T-helper 9 cell (primary cell): ENCODE measurements around the gene CNGA3.

Experiments
- DNase-seq: peaks from one replicate; pipeline ENCODE4 v3.0.0-alpha.2; 2020

The CNGA3 gene

DNA sequence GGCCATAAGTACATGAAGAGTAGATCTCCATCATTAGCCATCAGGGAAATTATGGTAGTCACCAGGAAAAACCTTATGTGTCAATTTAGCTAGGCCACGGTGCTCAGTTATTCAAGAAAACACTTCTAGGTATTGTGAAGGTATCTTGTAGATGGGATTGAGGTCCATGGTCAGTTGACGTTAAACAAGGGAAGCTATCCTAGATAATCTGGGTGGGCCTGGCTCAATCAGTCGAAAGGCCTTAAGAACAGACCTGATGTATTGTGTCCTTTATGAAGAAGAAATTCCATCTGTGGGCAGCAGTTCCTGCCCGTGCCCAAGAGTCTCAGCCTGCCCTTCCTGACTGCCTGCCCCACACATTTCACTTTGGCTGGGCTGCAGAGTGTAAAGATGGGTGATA is 16.7 kb upstream of the CNGA3 start:
- DNase-seq: no peak

DNA sequence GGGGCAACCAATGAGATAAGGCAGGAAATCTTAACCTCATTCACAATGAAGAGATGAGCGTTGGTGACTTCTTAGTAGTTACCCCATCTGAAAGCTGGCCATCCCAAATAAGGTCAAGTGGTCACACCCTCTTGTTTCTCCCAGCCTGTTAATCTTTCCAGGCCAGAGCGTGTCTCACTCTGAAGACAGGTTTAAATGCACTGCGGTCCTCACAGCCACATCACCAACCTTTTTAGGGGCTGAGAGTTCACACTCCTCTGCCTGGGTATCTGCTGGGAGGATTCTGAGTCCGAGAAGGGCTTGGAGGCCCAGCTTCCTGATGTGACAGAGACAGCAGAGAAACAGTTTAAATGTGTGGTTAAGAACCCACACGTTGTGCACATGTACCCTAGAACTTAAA is 13.3 kb upstream of the CNGA3 start:
- no peak for DNase-seq

DNA sequence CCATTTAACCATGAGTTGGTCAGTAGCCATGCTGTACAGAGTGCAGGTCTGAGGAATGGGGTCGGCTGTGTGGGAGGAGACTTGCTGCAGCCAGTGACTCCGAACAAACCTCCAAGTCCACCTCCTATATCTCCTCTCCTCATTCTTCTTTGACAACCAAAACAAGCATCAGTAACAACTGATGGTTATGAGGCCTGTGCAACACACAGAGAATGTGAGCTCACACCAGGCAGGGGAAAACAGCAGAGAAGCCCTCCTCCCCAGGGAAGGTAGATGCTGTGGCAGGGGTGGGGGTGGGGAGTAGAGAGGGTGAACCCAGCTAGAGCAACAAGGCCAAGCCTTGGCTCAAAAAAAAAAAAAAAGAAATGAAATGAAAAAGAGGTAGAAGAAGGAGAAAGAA is 12.3 kb upstream of the CNGA3 start:
- DNase-seq: no peak

DNA sequence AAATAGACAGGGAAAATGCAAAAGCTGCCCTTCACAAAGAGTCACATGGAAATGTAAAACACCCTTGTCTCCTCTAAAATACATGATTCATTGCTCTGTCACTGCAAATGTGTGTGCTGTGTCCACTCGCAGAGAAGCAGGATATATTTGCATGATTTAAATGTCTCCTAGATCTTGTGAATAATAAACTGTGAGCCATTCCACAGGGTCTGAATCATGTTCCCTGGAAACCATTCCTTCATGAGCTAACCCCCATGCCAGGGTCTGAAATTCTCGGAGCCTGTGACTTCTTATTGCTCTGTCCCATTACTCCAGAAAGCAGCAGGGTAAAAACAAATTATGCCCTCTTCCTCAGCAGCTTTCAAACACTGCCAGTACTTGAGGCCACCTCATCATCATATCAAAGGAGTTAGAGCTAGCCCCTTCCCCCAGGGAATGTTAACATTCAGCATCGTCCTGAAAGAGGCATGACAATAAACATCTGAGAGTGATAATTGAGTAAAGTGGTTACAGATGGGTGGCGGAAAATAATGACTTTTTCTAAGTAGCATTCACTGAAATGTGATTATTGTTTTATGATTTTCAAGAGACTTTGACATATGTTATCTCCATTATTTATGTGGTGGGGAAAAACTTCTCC is 11.7 kb upstream of the CNGA3 start:
- no peak for DNase-seq

DNA sequence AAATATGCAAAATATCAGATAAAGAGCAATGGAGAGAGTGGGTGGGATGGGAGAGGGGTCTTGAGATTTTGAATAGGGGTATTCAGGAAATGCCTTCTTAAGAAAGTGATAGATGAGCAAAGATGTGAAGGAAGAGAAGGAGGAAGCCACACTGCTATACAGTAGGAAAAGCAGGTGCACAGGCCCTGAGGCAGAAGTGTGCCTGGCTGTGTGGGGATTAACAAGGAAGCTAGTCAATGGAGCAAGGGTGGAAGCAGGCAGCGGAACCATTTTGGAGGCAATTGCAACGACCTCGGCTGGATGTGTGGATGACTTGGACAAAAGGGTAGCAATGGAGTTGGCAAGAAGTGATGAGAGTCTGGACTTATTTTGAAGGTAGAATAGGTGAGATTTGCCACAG is 11.0 kb upstream of the CNGA3 start:
- no peak for DNase-seq

DNA sequence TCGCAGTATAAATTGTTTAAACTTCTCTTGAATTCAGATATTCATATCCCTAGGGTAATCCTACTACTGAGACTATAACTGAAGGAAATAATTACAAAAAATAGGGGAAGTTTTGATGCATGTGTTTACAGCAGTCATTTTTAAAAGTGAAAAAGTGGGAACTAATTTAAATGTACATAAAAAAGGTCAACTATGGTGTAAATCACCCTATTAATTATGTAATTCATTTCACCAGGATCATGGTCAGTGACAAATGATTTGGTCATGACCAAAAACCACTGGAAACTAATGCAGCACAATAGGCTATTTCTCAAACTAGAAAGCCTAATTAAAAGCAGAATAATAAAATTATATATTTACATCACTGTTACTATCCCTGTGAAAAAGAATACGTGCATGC is 5.0 kb upstream of the CNGA3 start:
- no peak for DNase-seq

DNA sequence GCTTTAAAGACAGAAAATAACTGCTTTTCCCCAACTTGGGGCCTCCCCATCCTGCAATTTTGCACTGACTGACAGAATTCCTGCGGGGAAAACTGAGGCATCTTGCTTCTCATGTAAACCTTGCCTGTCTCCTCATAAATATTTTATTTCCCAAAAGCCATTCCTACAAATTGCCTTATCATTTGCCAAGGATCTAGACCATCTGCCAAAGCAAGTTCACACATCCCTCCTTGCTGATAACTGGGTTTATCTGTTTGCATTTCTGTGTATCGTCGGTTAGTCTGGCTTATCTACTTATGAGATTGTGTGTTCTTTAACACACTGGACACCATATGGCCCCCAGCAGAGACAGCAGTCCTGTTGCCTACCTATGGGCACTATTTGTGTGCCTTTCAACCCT is 3.0 kb upstream of the CNGA3 start:
- DNase-seq: no peak

DNA sequence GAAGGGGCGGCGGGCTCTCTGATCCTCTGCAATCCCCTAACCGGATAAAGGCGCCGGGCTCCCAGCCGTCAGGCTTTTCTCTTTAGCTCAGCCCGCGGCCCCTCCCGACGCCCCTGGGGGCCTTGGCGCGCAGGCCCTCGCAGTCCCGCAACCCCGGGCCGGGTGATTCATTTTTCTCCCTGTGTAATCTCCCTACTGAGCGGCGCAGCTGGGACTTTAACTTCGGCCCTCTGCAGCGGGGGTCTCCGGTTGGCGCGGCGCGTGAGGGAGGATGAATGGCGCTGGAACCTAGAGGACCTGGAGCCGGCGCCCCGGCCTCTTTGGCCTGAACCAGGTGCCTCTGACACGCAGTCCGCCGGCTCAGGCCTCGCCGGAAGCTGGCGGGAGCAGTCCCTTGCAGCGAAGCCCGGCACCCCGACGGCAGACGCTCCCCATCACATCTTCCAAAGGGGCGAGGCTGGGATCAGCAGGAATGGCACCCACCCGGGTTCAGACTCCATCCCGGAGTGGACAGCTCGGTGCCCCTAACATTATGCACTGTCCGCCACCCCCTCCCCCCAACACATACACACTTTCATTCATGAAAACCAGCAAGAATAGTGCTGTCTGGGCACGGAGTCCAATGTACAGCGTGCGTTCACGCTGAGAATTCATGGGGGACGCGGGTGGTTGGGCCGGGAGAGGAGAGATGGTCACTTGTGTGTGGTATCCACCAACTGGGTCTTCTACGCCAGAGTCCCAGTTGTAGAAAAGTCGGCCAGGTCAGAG is 1.2 kb downstream of the CNGA3 start:
- no peak for DNase-seq

DNA sequence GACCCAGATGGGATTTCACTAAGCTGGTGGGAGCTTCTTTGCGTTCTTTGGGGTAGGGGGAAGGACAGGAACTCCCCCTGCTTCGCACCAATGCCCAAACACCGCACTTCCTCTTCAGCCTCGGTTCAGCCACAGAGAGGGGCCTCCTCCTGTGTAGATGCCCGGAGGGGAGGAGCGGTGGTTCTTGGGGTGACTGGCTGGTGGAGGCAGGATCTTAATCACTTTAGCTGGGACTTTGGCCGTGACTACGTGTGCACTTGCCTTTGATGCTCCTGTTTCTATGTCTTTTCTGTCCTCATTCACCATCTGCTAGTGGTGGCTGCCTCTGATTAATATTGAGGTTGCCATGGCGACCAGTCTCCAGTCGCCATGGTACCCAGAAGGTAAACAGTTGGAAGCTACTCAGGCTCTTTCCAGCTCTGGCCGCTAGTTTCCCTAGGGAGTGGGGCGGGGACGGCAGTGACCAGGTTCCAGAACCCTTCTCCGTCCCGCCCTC is 1.9 kb downstream of the CNGA3 start:
- no peak for DNase-seq

DNA sequence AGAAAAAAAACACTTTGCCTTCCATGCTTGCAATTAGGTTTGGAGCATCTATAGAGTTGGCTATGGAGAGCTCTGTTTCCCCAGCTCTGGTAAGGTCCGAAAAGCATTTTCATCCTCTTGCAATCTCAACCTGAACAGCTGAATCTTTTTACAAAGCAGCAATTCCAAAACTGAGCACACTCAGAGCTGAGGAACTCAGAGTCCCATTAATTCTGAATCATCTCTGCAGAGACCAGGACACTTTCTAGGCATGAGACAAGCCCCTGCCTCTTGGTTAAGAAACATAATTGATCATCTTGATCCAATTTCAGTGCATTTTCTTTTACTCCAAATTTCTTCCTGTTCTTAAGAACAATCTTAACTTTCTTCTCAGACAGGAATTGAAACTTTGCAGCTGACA is 4.2 kb downstream of the CNGA3 start:
- no peak for DNase-seq

DNA sequence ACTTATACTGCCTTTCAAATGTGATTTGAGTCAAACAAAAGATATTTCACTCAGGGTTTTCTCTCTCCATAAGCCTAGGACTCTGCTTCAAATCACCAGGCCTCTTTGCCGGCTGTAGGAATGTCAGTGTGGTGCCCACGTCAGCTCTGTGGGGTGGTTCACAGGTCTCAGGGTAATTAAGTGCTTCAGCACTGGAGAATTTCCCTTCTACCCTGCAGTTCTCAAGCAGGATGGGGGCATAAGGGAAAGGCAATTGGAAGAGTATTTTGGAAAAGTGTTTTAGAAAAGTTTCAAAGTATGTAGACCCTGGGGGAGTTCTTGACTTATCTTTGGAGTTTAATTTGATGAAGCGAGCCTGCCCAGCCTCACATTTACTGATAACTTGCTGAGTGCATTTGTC is 9.6 kb downstream of the CNGA3 start:
- DNase-seq: no peak

DNA sequence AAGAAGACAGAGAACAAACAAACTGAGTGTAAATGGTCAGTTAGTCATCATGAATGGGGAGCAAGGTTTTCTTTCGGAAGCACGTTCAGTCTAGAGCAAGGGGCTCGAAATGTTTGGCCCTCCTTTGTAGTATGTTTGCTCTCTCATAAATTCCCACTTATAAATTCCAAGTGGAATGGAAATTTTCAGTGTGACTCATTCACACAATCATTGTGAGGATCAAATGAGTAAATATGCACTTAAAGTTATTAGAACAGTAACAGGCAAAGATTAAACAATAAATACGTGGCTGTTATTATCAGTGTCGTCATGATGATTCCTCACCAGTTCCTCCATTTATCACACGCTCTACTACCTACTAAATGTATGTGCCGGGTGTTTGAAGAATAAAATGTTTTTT is 10.5 kb downstream of the CNGA3 start:
- DNase-seq: no peak

DNA sequence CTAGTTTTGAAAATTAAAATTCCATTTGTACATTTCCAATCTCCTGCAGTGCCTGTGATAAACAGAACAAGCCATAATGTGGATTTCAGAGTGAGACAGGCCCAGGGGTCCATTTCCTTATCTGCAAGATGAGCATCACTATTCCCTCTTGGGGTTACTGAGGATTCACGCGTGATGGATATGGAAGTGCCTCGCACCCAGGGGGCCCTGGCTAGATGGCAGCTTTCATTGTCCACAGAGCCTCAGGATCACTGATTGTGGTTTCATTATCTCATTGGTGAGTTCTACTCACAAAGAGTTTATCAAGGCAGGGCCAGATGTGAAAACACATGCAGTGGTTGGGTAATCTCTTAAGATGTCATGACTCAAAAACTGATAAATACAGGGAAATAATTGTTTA is 11.6 kb downstream of the CNGA3 start:
- DNase-seq: no peak

DNA sequence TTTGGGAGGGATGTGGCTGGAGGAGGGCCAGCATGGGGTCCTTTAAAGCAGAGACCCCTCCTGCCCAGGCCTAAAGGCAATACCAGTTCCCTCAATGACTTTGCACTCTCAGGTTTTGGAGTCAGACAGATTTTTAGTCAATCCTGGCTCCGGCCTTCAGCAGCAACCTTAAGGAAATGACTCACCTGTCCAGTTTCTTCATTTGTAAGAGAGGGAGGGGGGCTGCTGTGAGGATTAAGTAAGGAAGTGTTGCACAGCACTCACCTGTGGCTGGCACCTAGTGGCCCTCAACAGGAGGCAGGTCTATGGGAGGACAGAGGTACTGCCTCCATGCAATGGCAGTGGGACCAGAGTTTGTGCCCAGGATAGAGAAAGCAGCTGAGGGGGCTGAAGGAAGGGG is 13.7 kb downstream of the CNGA3 start:
- DNase-seq: no peak

DNA sequence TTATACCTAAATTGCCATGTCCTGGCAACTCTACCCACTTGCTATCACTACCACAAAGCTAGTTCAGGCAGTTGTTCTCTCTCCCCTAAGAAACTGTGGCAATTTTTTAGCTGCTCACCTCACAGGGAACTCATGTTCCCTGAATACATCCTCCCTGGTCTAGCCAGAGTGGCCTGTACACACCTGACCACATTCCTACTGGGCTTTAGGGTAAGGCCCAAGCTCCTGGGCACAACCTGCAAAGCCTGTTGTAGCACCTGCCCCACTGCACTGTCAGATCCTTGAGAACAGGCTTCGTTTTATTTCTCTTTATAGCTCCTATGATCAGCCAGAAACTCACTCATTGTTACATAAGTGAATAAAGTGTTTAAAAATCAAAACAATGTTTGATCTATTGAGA is 21.5 kb downstream of the CNGA3 start:
- no peak for DNase-seq

DNA sequence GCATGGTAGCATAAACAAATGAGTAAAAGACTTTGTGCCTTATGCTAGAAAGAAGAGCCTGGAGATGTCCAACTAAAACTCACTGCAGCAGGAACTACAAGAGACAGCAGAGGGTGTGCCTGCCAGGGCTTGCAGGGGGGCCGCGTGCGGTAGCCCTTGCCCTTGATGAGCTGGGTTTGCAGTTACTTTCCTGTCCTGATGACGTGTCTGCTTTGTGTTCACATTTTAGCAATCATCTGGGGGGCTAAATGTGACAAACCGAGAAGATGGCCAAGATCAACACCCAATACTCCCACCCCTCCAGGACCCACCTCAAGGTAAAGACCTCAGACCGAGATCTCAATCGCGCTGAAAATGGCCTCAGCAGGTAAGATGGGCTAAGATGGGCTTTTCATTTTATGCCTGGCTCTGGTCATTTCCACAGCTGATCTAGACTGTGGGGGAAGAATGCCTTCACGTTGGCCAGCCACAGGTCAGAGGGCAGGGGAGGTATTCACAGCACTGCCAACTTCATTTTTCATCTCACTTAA is 23.5 kb downstream of the CNGA3 start:
- DNase-seq: no peak

DNA sequence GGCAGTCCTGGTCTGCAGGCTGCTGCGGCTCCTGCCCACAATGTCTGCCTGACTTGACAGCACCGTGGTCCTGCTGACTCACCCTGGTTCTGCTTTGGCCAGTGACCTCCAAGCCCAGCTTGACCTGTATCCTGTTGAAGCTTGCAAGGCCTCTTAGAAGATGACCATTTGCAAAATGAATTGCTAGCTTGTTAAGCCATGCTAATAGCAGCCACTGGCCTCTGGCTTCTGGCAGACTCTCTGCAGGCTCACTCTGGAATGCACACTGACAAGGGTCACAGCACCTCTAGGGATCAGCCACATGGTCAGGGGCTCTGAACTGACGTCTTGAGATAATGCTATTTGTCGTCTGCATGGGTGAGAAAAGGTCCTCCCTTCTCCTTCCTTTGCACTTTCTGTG is 25.9 kb downstream of the CNGA3 start:
- no peak for DNase-seq

DNA sequence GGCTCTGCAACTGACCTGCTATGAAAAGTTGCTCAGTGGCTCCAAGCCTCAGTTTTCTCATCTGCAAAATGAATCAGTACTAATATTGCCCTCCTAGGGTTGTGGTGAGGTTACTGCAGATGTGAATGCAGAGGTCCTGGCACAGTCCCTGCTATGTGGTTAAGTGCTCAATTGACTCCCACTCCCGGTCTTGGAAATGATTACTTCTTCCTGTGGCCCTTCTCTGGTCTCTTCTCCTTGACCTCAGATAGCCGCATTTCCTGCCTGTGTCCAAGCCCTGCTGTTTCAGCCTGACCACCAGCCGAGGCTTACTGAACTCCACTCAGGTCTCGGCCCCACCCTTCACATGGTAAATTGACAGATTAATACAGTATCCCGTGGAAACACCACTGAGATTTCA is 26.3 kb downstream of the CNGA3 start:
- no peak for DNase-seq

DNA sequence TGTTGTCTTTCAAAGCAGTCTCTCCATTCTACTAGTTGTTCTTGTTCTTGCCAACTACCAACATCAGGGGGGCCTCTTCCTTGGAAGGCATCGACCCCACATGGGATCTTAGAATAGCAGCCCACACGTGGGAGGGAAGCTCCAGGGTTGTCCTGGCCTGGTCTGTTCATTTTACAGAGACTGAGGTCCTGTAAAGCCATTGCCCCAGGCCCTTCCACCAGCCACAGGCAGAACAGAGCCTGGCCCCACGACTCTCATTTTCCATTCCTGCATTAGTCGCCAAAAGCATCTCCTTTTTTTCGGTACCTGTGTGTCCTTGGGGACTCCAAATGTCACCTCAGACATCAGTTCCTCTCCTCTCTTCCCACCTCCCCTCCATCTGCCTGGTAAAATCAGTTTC is 28.0 kb downstream of the CNGA3 start:
- no peak for DNase-seq

DNA sequence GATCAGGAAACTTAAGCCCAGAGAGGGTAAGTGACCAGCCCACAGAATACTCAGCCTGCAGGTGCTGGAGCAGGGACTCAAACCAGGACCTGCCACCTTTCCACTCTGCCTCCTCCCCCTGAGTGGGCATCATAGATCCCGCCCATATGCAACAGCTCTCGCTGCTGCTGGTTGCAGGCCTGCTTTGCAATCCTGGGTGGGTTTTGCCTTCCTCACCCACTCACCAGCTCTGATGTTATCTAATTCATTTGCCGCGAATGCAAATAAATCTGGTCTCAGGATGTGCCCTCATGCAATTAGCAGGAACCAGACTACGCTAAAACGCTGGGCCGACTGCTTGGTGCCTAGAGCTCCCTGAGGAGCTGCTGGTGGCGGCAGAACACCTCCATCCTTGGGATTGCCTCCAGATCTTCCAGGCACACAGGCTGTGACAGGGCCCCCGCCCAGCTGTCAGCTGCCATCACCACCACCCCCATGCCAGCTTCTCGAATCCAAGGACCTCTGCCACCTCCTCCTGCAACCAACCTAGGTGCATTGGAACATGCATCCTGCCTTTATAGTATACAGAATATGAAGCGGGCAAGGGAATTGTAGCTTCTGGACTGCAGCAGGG is 28.8 kb downstream of the CNGA3 start:
- no peak for DNase-seq

DNA sequence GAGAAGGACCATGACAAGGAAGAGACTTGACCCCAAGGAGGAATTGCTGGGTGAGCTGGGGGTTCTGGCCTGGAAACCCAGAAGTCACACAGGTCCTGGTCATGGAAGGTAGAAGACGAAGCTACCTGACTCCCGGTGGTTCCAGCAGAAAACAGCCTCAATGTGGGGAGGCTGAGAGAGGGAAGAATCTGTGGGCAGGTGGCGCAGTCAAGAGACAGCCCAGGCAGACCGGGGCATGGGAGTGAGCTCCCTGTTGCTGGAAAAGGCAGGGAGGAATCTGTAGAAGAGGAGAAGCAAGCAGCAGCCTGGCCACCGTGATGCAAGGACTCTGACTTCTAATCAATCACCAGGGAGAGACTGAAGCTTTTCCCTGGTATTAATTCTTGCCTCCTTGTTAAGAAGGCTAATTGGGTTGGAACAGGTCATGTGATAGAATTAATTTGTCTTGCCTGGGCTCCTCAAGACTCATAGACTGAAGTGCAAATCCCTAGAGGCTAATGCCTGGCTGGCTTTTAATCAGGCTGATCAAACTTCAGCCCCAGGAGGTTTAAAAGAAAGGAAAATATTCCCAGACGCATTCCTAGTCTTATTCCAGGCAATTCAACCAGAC is 30.1 kb downstream of the CNGA3 start:
- DNase-seq: no peak

DNA sequence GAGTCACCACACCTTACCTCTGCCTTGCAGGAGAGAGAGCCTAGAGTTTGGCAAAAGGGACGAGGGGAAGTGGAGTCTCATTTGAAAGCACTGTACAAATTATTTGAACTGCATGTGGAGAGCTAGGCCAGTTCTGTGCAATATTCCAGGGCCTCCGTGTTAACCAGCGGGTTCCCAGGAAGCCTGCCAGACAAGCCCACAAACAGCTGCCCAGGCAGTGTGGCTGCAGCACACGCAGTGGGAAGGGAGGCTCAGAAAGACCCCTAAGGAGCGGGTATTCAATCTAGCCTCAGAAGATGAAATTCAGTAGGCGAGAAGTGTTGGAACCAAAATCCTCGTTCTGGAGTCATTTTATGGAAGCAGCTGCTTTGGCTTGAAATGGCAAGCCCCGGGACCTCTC is 30.7 kb downstream of the CNGA3 start:
- DNase-seq: no peak

DNA sequence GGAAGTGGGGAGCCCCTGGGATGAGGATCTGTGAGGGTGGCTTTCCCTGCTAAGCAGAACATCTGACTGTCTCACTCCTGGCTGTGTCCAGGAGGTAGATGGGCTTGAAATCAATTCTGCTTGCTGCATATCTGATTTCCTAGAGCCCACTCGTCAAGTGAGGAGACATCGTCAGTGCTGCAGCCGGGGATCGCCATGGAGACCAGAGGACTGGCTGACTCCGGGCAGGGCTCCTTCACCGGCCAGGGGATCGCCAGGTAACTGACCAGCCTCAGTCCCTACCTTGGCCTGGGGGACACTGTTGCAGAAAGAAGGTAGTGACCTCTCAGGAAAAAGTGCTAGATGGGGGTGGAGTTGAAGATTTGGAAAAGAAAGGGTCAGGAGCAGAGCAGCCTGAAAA is 31.3 kb downstream of the CNGA3 start:
- DNase-seq: no peak

DNA sequence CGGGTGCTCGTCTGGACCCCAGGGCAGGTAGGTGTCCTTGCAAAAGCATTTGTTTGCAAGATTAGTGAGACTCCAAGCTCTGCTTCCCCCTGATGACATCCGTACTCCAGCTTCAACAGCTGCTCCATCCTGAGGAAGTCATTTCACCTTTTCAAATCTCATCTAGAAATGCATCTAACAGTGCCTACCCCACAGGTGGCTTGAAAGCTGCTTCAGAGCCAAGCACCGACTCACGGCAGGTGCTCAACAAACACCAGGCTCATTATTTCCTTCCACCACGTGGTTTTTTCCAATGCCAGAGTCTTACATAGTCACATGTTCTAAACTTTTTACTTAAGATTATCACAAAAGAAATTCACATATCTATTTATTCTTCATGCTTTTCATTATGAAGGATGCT is 31.9 kb downstream of the CNGA3 start:
- DNase-seq: no peak
